WI38 (cell line): ENCODE data around the gene RYR1.

Experiments
- H3K4me3 ChIP-seq: 2 replicates; pipeline ENCODE4 v1.5.1; 2011; ENCODE audit warnings: low read depth, mild to moderate bottlenecking, control low read depth, low read length
- TF ChIP-seq, protein P1 (sequence below): IDR thresholded peaks from 2 replicates; pipeline ENCODE4 v1.5.1; 2012; ENCODE audit warnings: low read depth, mild to moderate bottlenecking, control low read depth, low read length

RYR1 gene

DNA sequence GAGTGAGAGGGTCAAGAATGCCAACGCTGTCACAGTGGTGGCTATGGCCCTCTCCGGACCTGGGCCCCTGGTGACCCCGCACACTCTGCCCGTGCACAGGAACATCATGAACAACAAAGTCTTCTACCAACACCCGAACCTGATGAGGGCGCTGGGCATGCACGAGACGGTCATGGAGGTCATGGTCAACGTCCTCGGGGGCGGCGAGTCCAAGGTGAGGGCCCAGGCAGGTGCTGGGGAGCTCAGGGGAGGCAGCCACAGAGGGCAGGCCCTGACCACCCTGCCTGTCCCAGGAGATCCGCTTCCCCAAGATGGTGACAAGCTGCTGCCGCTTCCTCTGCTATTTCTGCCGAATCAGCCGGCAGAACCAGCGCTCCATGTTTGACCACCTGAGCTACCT, 62.6 kb downstream of the RYR1 start:
- H3K4me3 ChIP-seq: no peak overlapping the region
- TF ChIP-seq, protein P1, sequence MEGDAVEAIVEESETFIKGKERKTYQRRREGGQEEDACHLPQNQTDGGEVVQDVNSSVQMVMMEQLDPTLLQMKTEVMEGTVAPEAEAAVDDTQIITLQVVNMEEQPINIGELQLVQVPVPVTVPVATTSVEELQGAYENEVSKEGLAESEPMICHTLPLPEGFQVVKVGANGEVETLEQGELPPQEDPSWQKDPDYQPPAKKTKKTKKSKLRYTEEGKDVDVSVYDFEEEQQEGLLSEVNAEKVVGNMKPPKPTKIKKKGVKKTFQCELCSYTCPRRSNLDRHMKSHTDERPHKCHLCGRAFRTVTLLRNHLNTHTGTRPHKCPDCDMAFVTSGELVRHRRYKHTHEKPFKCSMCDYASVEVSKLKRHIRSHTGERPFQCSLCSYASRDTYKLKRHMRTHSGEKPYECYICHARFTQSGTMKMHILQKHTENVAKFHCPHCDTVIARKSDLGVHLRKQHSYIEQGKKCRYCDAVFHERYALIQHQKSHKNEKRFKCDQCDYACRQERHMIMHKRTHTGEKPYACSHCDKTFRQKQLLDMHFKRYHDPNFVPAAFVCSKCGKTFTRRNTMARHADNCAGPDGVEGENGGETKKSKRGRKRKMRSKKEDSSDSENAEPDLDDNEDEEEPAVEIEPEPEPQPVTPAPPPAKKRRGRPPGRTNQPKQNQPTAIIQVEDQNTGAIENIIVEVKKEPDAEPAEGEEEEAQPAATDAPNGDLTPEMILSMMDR: no peak

DNA sequence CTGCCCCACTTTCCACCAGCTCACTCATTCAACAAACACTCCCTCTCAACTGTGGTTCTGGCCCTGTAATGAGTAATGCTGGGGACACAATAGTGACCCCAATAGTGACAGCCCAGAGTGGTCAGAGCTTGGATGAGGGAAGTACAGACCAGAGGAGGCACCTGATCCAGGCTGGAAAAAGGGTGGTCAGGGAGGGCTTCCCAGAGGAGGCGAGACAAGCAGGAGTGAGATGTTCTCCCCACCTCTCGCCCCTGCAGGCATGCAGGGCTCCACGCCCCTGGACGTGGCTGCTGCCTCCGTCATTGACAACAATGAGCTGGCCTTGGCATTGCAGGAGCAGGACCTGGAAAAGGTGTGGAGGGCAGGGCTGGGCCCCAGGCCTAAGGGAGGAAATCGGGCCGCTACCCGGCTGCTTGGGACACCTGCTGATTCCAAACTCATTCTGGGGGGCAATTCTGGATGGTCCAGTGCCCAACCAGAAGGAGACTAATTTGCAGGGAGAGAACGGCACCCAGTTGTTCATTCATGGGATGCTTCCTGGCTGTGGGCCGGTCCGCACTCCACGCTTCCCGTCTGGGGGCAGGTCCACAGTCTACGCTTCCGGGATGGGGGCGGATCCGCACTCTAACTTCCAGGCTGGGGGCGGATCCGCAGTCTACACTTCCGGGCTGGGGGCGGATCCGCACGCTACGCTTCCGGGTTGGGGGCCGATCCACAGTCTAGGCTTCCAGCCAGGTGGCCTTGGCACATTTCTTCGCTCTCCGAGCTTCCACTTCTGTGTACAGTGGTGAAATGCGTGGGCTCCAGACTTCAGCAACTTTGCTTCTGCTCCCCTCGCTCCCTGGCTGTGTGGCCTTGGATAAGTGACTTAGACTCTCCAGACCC, 63.4 kb downstream of the RYR1 start:
- TF ChIP-seq, protein P1: no peak
- H3K4me3 ChIP-seq: no peak overlapping the region

DNA sequence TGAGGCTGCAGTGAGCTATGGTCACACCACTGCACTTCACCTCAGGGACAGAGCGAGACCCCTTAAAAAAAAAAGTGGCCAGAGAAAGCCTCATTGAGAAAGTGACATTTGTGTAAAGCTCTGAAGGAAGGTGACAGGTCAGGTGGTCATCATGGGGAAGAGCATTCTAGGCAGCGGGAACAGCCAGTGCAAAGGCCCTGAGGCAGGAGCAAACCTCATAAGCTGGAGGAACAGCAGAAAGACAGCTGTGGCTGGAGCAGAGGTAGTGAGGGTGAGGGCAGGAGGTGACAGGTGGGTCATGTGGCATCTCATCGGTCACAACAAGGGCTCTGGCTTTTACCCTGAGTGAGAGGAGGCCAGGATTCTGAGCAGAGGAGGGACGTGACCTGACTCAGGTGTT, 64.4 kb downstream of the RYR1 start:
- H3K4me3 ChIP-seq: no peak overlapping the region
- TF ChIP-seq, protein P1: no peak

DNA sequence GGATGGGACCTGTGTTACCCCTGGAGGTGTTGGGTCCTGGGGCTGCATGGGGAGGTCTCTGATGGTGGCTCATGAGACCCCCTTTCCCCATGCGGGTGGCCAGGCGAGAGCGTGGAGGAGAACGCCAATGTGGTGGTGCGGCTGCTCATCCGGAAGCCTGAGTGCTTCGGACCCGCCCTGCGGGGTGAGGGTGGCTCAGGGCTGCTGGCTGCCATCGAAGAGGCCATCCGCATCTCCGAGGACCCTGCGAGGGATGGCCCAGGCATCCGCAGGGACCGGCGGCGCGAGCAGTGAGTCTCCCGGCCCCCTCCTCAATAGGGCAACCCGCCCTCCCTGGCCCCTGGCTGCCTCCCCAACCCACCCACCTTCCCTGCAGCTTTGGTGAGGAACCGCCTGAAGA, 66.0 kb downstream of the RYR1 start:
- no peak overlapping the region for H3K4me3 ChIP-seq
- TF ChIP-seq, protein P1: no peak

DNA sequence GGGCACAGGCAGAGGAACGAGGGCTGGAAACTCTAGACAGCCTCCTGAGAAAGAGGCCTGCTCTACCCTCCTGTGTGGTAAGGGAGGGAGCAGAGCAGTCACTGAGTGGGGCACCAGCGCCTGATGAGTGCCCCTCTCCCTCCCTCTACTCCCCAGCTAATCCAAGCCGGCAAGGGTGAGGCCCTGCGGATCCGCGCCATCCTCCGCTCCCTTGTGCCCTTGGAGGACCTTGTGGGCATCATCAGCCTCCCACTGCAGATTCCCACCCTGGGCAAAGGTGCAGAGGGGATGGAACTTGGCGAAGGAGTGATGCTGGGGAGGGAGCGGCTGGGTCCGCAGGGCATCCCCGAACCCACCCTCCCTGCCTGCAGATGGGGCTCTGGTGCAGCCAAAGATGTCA, 67.0 kb downstream of the RYR1 start:
- H3K4me3 ChIP-seq: no peak overlapping the region
- TF ChIP-seq, protein P1: no peak

DNA sequence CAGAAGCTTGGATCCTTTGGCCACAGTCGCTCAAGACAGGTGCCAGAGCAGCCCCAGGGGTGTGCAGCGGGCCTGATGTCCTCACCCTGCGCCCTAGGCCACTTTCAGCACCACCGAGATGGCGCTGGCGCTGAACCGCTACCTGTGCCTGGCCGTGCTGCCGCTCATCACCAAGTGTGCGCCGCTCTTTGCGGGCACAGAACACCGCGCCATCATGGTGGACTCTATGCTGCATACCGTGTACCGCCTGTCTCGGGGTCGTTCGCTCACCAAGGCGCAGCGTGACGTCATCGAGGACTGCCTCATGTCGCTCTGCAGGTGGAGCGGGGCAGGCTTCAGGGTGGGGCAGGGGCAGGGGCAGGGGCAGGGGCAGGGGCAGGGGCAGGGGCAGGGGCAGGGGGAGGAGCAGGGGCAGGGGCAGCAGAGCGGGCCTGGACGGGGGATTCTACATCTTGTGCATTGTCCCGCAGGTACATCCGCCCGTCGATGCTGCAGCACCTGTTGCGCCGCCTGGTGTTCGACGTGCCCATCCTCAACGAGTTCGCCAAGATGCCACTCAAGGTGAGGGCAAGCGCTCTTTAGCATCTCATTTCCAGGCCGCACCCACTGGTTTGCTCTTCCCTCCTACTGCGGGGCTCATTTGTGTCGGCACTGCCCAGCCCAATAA, 69.1 kb downstream of the RYR1 start:
- H3K4me3 ChIP-seq: no peak overlapping the region
- TF ChIP-seq, protein P1: no peak

DNA sequence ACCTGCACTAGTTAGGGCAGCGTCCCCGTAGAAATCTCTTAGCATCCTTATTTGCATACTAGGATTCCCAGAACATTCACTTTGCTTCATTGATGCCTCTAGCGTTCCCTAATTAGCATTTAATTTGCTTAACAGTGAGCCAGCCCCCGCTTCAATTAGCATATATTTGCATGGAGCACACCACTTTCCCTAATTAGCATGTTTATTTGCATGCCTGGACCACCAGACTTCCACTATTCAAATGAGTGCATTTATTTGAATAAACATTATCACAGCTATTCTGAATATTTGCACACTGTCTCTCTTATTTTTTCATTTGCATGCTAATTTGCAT, 69.6 kb downstream of the RYR1 start:
- TF ChIP-seq, protein P1: no peak
- no peak overlapping the region for H3K4me3 ChIP-seq
